OCI-LY7 (cell line): ENCODE data around the gene MRPL10. TPM values are rescaled to one million over a fixed set of nuclear protein-coding genes. Genes with fewer than 3 reads are reported as not detected.

Source experiments
- BruUV-seq: library from RNA; stranded (reverse); fragments of 400-500 nt; replicated peaks from 2 replicates; lab custom pipeline; 2021; lab: Mats Ljungman, UMichigan
- CTCF ChIA-PET: fragments of 300-600 bp; sonication (Branson Sonifier 250); formaldehyde crosslinking; loops from one replicate; lab custom pipeline; 2022; ENCODE audit warnings: antibody characterized with exemption; ENCODE audit not compliant: unreplicated experiment; lab: Charles Lee
- POLR2A ChIA-PET: fragments of 300-600 bp; sonication (Branson Sonifier 250); formaldehyde crosslinking; loops from one replicate; lab custom pipeline; 2022; ENCODE audit warnings: antibody characterized with exemption; lab: Charles Lee
- DNase-seq: peaks from one replicate; pipeline ENCODE4 v3.0.0-alpha.2; 2015; ENCODE audit warnings: low spot score
- H2AFZ ChIP-seq: fragments of 200-600 bp; sonication (generic), shearing (Covaris generic); 2 replicates; pipeline ENCODE4 v1.6.1; 2014; ENCODE audit warnings: mild to moderate bottlenecking, antibody characterized with exemption, low read length, moderate library complexity
- H3K27ac ChIP-seq: fragments of 200-600 bp; sonication (generic); 2 replicates; pipeline ENCODE4 v1.5.1; 2014; ENCODE audit warnings: mixed run types, low read depth, mild to moderate bottlenecking, moderate library complexity, low read length, inconsistent platforms; ENCODE audit not compliant: poor library complexity, severe bottlenecking
- H3K36me3 ChIP-seq: fragments of 200-600 bp; sonication (generic); 2 replicates; pipeline ENCODE4 v1.6.1; 2014; ENCODE audit warnings: mild to moderate bottlenecking, antibody characterized with exemption, low read length, moderate library complexity, mixed read lengths; ENCODE audit not compliant: insufficient read depth
- H3K4me1 ChIP-seq: fragments of 200-600 bp; sonication (generic); 2 replicates; pipeline ENCODE4 v1.5.1; 2014; ENCODE audit warnings: mild to moderate bottlenecking, low read length; ENCODE audit not compliant: insufficient read depth, poor library complexity, severe bottlenecking
- H3K4me2 ChIP-seq: fragments of 200-600 bp; sonication (generic); 2 replicates; pipeline ENCODE4 v1.6.1; 2014; ENCODE audit warnings: mild to moderate bottlenecking, low read length
- H3K4me3 ChIP-seq: fragments of 200-600 bp; sonication (generic); 2 replicates; pipeline ENCODE4 v1.5.1; 2014; ENCODE audit warnings: mild to moderate bottlenecking, low read depth, low read length; ENCODE audit not compliant: poor library complexity, severe bottlenecking
- H3K79me2 ChIP-seq: fragments of 200-600 bp; sonication (generic); 2 replicates; pipeline ENCODE4 v1.6.1; 2016; ENCODE audit warnings: low read depth, mild to moderate bottlenecking, low read length, moderate library complexity, mixed read lengths; ENCODE audit not compliant: insufficient read depth
- H3K9me2 ChIP-seq: fragments of 200-600 bp; sonication (generic); 2 replicates; pipeline ENCODE4 v1.6.1; 2016; ENCODE audit warnings: mild to moderate bottlenecking, low read length, mixed read lengths; ENCODE audit not compliant: insufficient read depth
- H3K9me3 ChIP-seq: fragments of 200-600 bp; sonication (generic); 2 replicates; pipeline ENCODE4 v1.6.1; 2014; ENCODE audit warnings: mild to moderate bottlenecking, mixed run types, low read length, mixed read lengths
- H4K20me1 ChIP-seq: fragments of 200-600 bp; sonication (generic); 2 replicates; pipeline ENCODE4 v1.6.1; 2014; ENCODE audit warnings: mild to moderate bottlenecking, antibody characterized with exemption, low read length, moderate library complexity, mixed read lengths; ENCODE audit not compliant: insufficient read depth
- EZH2phosphoT487 ChIP-seq: fragments of 200-600 bp; sonication (generic); IDR thresholded peaks from 2 replicates; pipeline ENCODE4 v1.6.1; 2018; ENCODE audit warnings: low read depth, borderline replicate concordance, mild to moderate bottlenecking, mixed run types, antibody characterized with exemption, low read length, moderate library complexity, mixed read lengths
- intact Hi-C: fragments of 100-400 bp; cut with micrococcal nuclease; formaldehyde crosslinking; loops from one replicate; pipeline ENCODE4 v1.10.0; 2022; ENCODE audit not compliant: unreplicated experiment
- total RNA-seq, 2 experiments: library from RNA; depleted of rRNA in 1 of 2; stranded (reverse); fragments of >200 nt in 1 of 2; shearing (Covaris generic) in 1 of 2; gene quantifications; 2 replicates each; pipeline ENCODE4 v1.2.3, GENCODE V29; 2014 to 2022
- TF ChIP-seq, protein P1 (sequence below): fragments of 200-600 bp; sonication (generic); conservative IDR thresholded peaks from 2 replicates; pipeline ENCODE4 v1.5.1; 2014; ENCODE audit warnings: mild to moderate bottlenecking, antibody characterized with exemption, low read length, moderate library complexity, mixed read lengths

The MRPL10 gene
- total RNA-seq, 2 experiments from 2014 or later, result 50.8 to 56.7 TPM

GRCh38 chr17:47850692-47851573 is 19.6 kb upstream of the MRPL10 start, which contains the start of gene SP6:
Gene SP6, minus strand, starts transcription at chr17:47851163. Its CDS starts 2,734 bp downstream, at chr17:47848429.
- Histone ChIP-seq H3K4me1 (no peaks in the 10 kb centered on the region), H3K9me3 (no peaks in the 10 kb centered on the region), H4K20me1 (no peaks in the 10 kb centered on the region), H3K79me2 (no peaks in the 10 kb centered on the region), H3K27ac (no peak within 1 kb of the TSS), H3K36me3 (no peaks in the 10 kb centered on the region), H2AFZ (no peak within 1 kb of the TSS), H3K9me2 (no peaks in the 10 kb centered on the region), H3K4me2 (no peak within 1 kb of the TSS), H3K4me3 (no peak within 1 kb of the TSS)
- ChIA-PET POLR2A (no interaction called here), CTCF (no interaction called here)
- no peak for TF ChIP-seq EZH2phosphoT487
- TF ChIP-seq, protein P1, sequence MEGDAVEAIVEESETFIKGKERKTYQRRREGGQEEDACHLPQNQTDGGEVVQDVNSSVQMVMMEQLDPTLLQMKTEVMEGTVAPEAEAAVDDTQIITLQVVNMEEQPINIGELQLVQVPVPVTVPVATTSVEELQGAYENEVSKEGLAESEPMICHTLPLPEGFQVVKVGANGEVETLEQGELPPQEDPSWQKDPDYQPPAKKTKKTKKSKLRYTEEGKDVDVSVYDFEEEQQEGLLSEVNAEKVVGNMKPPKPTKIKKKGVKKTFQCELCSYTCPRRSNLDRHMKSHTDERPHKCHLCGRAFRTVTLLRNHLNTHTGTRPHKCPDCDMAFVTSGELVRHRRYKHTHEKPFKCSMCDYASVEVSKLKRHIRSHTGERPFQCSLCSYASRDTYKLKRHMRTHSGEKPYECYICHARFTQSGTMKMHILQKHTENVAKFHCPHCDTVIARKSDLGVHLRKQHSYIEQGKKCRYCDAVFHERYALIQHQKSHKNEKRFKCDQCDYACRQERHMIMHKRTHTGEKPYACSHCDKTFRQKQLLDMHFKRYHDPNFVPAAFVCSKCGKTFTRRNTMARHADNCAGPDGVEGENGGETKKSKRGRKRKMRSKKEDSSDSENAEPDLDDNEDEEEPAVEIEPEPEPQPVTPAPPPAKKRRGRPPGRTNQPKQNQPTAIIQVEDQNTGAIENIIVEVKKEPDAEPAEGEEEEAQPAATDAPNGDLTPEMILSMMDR, result no peak
- no TSS peak for BruUV-seq
- intact Hi-C loops, result no loop called here
- DNase-seq, result no peak

DNA sequence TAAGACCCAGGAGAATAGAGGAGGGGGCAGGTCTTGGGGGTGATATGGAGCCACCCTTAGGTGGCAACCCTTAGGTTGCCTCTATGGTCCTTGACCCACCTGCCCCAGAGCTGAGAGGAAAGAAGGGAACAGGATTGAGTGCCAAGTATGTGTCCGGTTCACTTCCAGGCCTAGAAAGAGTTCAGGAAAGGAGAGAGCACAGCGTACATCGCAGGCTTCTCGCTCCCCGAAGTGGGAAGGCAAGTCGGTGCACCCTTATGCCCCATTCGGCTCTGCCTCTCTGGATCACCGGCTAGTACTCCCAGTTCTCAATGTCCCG is 19.0 kb upstream of the MRPL10 start:
- H3K79me2 ChIP-seq, result no peaks in the 10 kb centered on the region
- no peak overlapping the region for H3K4me3 ChIP-seq
- H2AFZ ChIP-seq, result no peak overlapping the region

DNA sequence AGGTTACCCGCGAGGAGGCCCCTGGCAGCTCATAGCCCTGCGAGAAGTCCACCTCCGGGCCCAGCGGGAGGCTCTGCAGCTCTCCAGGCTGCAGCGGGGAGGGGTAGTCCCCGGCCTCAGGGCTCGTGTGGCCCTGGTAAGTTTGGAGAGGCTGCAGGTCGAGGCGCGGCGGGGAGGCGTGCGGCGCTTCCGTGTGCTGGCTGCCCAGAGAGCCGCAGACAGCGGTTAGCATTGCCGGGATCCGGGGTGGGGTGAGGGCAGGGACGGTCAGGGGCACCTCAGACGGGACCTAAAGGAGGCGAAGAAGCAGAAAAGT is 16.8 kb upstream of the MRPL10 start:
- Histone ChIP-seq H3K79me2 (no peaks in the 10 kb centered on the region), H2AFZ (no peak overlapping the region), H3K36me3 (no peaks in the 10 kb centered on the region), H3K4me2 (no peak overlapping the region), H3K4me1 (peaks cover 14% of the 10 kb centered on the region), H3K9me3 (no peaks in the 10 kb centered on the region), H3K4me3 (no peak overlapping the region), H3K27ac (no peak overlapping the region), H4K20me1 (no peaks in the 10 kb centered on the region), H3K9me2 (no peaks in the 10 kb centered on the region)
- ChIA-PET POLR2A (no interaction called here), CTCF (no interaction called here)
- intact Hi-C loops, result no loop called here
- BruUV-seq, result no TSS peak
- no peak for DNase-seq
- no peak for TF ChIP-seq EZH2phosphoT487
- TF ChIP-seq, protein P1, result no peak

More for the DNA sequence above, 19.0 kb upstream of the MRPL10 start:
- TF ChIP-seq, protein P1, result no peak
- TF ChIP-seq EZH2phosphoT487, result no peak
- BruUV-seq, result no TSS peak
- H3K9me3 ChIP-seq, result no peaks in the 10 kb centered on the region
- ChIA-PET CTCF (no interaction called here), POLR2A (no interaction called here)
- no peaks in the 10 kb centered on the region for H3K4me1 ChIP-seq
- intact Hi-C loops, result no loop called here
- no peaks in the 10 kb centered on the region for H4K20me1 ChIP-seq
- no peaks in the 10 kb centered on the region for H3K9me2 ChIP-seq
- no peak overlapping the region for H3K27ac ChIP-seq
- no peak overlapping the region for H3K4me2 ChIP-seq
- DNase-seq, result no peak
- H3K36me3 ChIP-seq, result no peaks in the 10 kb centered on the region
